Measurements from ENCODE around the gene EPHA7.

The EPHA7 gene

GRCh38 chr6:93419304-93420162 is at the start of gene EPHA7:
EPHA7 (minus strand) TSS chr6:93419559; CDS start chr6:93419341, 218 bp downstream.
- no peak for TF ChIP-seq CTCF (conservative IDR thresholded peaks at IDR 0.05; ENCODE audit: low read depth, low read length)
- H3K4me3 ChIP-seq (ENCODE audit: low read length): peak within 1 kb of the TSS; percentile 78
- peak; percentile 87 for DNase-seq (ENCODE audit: low read depth)

GRCh38 chr6:93468291-93468690 is 48.9 kb upstream of the EPHA7 start:
- TF ChIP-seq CTCF (conservative IDR thresholded peaks at IDR 0.05; ENCODE audit: low read depth, low read length): no peak
- DNase-seq (ENCODE audit: low read depth): peak; percentile 7
- H3K4me3 ChIP-seq (ENCODE audit: low read length): no peak overlapping the region

- DNase-seq (ENCODE audit: low read depth): no peak
- no peak for TF ChIP-seq CTCF (conservative IDR thresholded peaks at IDR 0.05; ENCODE audit: low read depth, low read length)
- H3K4me3 ChIP-seq (ENCODE audit: low read length): no peak overlapping the region
Observed at GRCh38 chr6:93454533-93454932, 35.2 kb upstream of the EPHA7 start.

DNA sequence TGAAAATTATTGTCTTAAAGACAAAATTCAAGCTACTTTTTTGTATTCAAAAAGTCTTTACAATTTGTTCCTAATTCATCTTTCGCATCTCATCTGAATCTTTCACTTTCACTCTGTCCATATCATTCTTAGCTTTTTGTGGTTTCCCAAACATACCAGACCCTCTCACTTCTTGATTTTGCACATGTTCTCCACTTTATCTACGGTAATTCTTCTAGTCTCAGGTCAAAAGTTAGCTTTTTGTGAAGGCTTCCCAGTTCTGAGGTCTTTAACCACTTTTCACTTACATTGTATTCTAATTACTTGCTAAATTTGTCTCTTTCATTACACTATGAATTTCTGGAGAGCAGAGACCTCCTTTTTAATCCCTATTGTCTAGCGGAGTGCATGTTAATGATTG is 34.6 kb upstream of the EPHA7 start:
- H3K4me3 ChIP-seq (ENCODE audit: low read length): no peak overlapping the region
- no peak for DNase-seq (ENCODE audit: low read depth)
- no peak for TF ChIP-seq CTCF (conservative IDR thresholded peaks at IDR 0.05; ENCODE audit: low read depth, low read length)

GRCh38 chr6:93447874-93448273 is 28.5 kb upstream of the EPHA7 start:
- TF ChIP-seq CTCF (conservative IDR thresholded peaks at IDR 0.05; ENCODE audit: low read depth, low read length): no peak
- no peak overlapping the region for H3K4me3 ChIP-seq (ENCODE audit: low read length)
- DNase-seq (ENCODE audit: low read depth): no peak

GRCh38 chr6:93437491-93437890 is 18.1 kb upstream of the EPHA7 start:
- no peak overlapping the region for H3K4me3 ChIP-seq (ENCODE audit: low read length)
- no peak for TF ChIP-seq CTCF (conservative IDR thresholded peaks at IDR 0.05; ENCODE audit: low read depth, low read length)
- no peak for DNase-seq (ENCODE audit: low read depth)

GRCh38 chr6:93433592-93433991 is 14.2 kb upstream of the EPHA7 start:
- no peak for DNase-seq (ENCODE audit: low read depth)
- TF ChIP-seq CTCF (conservative IDR thresholded peaks at IDR 0.05; ENCODE audit: low read depth, low read length): no peak
- no peak overlapping the region for H3K4me3 ChIP-seq (ENCODE audit: low read length)

Measured in retinal pigment epithelial cell (primary cell).